GM19351 (cell line): ENCODE measurements around the gene DUSP7.

Experiments used
- ATAC-seq: cut with Tn5 transposase; IDR thresholded peaks from one replicate; pipeline ENCODE4 v1.9.1; 2021; ENCODE audit warnings: mild to moderate bottlenecking, moderate library complexity; ENCODE audit not compliant: unreplicated experiment

Gene DUSP7

GRCh38 chr3:52030714-52031310, 25.6 kb downstream of the DUSP7 start:
- ATAC-seq = no peak

GRCh38 chr3:52029535-52029934, 26.8 kb downstream of the DUSP7 start:
- no peak for ATAC-seq

- ATAC-seq = no peak
Measured at GRCh38 chr3:52029053-52029452, 27.3 kb downstream of the DUSP7 start.

DNA sequence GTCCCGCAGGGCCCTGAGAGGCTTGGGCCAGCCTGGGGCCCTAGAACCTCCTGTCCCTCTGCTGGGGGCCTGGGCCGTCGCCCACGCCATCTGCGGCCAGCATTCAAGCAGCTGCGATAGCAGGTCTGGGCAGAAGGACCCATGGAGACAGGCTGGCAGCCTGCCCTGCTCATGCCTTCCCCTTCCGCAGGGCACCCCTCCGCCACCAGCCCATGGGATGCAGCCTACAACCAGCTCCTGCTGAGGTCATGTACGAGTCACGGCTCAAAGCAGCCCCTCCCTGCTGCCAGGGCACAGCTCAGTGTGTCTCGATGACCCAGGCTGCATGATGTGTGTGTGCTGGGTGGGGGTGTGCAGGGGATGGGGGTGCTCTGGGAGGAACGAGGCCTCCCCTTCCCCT, 27.8 kb downstream of the DUSP7 start:
- ATAC-seq = no peak

GRCh38 chr3:52026041-52026440, 30.3 kb downstream of the DUSP7 start:
- no peak for ATAC-seq

- ATAC-seq = no peak
Measured at GRCh38 chr3:52025453-52025852, 30.9 kb downstream of the DUSP7 start.

DNA sequence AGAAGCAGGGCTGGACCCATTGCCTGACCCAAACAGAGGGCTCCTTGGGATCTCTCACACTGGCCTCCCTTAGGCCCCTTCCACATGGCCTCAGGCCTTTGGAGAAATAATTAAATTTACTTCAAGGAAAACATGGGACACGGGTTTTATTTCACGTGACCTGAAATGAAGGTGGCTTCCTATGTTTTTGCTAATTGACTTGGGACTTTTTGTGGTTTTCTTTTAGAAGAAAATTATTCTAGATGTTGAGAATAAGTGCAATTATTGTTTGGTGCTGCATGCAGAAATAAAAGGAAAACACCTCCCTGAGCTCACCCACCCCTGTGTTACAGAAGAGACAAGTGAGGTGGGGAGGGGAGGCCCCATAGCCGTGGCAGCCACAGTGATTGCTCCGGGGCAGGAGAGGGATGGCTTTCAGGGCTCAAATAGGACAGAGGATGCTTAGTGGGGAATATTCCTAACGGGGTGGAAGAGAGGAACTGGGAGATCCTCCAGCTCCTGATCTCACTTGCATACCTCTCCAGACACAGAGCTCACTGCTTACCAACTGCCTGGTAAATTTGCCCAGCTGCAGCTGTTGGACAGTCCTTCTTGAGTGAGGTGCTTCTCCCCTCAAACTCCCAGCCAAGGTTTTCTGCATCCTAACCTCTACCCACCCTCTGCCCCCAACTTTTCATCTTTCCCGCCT, 31.5 kb downstream of the DUSP7 start:
- ATAC-seq = no peak

- ATAC-seq = peak; percentile 50
Measured at GRCh38 chr3:52023860-52024764, 32.3 kb downstream of the DUSP7 start.

DNA sequence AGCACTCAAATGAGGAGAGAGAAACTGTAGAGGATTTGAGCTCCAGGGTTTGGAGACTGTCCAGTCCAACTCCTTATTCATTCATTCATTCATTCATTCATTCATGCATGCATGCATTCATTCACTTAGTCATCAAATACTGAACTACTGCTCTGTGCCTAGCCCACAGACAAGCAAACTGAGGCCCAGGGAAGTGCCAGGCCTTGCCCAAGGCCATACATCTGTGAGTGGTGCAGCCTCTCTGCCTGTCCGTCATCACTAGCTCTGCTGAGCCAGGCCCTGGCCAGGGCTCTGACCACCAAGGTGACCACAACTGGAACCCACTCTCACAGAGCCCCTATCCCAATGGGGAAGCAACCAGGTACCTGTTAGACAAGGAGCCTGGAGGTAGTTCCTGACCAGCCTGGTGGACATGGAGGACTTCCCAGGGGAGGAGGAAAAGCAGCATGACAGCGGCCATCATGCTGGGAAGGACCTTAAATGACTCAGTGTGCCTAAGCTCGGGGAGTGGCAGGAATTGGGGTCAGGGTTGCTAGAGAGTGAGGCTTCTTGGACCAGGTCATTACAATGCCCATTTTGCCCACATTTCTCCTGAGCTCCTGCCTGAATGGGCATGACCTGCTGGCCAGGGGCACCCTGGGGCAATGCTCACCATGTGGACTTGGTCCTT, 33.1 kb downstream of the DUSP7 start:
- no peak for ATAC-seq

DNA sequence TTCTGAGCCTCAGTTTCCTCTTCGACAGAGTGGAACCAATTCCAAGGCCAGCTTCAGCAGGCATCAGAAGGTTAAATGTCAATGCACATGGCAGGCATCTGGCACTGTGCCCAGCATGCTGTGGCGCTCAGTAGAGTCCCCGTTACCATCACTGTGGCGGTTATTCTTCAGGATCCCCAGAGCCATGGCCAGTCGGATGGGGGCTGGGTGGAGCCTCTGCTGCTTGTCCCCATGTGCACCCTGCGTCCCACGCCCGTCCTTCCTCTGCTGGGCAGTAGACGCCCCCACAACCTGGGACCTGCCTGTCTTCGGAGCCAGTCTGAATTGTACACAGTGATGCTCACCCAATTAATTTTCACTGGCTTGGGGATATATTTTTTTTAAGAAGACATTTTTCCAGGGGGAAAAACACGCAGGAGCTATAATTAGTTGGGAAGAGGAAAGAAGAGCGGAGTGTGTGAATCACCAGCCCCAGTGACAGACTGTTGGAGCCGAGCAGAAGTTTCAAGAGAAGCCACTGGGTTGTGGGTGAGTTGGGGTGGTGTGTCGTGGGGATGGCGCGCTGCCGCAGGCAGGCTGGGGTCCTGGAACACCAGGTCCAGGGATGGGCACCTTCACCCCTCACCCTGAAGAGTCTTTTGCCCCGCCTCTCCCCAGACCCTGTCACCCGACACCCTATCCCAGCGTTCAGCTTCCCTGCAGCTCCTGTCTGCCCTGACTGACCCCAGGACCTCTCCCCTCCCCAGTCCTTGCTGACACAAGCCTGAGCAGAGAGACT, 33.9 kb downstream of the DUSP7 start:
- no peak for ATAC-seq

- no peak for ATAC-seq
Measured at GRCh38 chr3:52021489-52022268, 34.7 kb downstream of the DUSP7 start.

DNA sequence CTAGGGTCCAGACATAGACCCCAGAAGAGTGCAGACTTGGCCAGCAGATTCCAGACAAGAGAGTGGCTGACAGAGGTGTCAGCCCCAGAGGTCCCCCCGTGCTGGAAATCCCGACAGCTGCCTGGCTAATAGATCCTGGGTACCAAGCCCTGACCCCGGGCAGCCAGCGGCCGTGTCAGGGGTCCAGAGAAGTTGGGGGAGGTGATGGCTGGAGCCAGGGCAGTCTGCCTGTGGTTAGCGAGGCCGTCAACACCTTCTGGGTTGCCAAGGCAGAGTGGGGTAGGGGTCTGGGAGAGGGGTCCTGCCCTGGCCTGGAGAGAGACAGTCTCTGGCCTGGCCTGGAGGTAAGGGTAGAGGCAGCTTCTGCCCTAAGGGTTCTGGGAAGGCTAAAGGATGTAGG, 35.6 kb downstream of the DUSP7 start:
- no peak for ATAC-seq

DNA sequence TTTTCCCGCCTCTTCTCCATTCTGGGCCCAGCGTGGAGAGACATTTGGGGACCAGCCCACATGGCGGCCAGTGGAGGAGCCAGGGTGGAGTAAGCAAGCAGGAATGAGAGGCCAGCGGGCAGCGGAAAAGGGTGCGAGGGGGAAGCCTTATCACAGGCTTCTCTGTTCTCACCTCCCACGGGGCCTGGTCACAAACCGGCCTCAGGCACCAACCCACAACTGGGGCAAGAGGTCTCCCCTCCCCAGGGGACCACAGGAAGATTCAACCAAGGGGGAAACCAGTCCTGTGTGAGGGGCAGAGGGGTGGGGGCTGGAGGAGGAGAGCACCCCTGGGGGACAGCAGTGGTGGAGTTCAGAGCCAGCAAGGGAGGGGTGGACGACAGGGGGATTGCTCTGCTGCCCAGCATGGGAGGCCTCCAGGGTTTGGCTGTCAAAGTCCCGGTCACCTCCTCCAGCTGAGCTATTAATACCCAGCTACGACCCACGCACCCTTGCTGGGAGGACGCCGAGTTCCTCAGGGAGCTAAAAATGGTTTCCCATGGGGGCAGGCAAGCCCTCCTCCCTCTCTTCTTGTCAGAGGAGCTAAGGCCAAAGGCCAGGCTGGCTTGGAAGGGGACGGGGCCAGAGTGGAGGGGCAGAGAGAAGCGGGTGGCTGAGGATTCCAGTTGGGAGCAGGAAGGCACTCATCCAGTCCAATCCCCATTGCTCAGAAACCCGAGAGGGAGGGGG, 36.9 kb downstream of the DUSP7 start:
- ATAC-seq = no peak

DNA sequence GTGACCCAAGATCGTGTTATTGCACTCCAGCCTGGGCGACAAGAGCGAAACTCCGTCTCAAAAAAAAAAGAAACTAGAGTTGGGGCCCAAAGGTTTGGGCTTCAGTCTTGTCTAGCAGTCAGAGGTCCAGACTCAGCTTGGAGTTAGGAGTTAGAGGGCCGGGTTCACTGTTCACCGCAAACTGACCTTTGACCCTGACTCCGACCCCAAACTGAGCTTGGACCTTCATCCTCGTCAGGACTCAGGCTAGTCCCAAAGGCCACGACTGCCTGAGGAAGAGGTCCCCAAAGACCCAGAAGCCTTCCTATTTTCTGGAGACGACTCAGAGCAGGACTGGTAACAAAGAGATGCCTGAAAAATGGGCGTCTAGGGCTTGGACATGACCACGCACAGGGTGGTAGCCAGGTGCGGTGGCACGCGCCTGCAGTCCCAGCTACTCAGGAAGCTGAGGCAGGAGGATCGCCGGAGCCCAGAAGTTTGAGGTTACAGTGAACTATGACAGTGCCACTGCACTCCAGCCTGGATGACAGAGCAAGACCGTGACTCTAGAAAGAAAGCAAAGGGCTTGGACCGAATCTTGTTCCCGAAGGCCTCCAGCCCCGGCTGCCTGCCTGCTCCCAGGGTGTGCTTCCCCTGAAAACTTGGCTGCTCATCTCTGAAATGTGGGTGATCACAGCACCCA, 37.9 kb downstream of the DUSP7 start:
- no peak for ATAC-seq

DNA sequence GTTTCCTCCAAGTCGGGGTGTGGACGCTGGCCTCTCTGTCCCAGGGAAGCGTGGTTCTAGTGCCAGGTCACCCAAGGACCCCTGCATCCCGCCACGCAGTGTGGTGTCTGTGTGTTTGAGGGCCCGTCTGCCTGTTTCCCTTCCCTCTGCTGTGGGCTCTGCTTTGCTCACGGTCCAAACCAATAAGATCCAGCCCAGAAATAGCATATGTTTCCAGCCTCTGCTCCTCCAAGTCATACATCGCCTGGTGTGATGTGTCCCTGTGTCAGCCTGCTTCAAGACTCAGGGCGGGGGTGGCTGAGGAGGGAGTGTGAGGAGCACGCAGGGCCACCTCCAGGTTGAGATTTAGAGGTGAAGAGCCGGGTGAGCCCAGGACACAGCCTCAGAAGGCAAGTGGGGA, 38.8 kb downstream of the DUSP7 start:
- ATAC-seq = no peak

DNA sequence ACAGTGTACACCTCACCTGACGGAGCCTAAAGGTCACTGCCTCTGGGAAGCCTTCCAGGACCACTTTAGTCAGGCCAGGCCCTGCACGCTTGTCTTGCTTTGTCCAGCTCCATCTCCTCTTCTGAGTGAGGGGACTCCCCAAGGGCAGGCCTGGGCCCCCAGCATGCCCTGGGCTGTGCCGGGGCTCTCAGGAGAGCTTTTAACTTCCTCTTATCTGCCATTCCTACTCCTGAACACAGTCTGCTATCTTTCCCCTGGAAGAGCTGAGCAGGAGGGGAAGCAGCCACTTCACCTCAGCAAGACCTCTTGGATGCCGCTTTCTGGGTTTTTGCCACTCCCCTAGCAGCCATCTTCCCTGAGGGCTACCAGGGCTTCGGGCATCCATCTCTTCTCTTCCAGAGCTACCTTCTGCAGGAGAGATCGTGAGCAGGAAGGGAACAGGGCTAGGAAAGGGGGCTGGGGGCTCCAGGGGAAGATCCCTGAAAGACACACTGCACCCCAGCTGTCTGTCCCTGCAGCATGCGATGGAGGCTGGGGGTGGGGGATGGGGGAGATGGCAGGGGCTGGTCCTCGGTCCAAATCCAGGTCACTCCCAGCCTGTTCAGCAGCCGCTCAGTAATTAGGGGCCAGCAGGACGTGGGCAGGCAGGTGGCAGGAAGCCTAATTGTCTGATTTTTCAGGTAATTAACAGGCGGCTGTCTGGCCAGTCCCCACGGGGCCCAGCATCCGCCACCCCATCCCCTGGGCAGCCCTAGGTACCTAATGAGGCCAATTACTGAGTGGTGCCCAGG, 40.7 kb downstream of the DUSP7 start:
- ATAC-seq = no peak

DNA sequence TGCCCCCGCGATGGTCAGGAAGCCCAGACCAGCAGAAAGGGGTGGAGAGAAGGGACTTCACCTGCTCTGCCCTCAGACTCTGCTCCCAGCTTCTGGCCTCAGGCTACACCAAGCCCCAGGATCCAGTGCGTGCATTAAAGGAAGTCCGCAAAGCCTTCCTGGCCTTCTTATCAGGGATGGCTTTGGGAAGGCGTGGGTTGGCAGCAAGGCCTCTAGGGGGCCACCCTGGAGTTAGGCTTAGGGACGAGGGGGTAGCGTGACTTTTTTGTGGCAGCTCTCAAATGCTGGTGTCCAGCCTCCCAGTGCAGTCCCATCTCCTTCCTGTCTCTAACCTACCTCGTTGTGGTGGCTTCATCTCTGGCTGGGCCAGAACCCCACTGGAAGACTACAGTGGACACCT, 41.8 kb downstream of the DUSP7 start:
- no peak for ATAC-seq
